ENCODE data around the gene NF1. TPM values are rescaled to one million over a fixed set of nuclear protein-coding genes. Genes with fewer than 3 reads are reported as not detected.

The NF1 gene
- total RNA-seq, 1 experiment from 2014 or later: 16.4 TPM

GRCh38 chr17:31051506-31051905 is 43.3 kb upstream of the NF1 start:
- H3K27me3 ChIP-seq (ENCODE audit: low read length): no peaks in the 10 kb centered on the region
- DNase-seq (no peak), ATAC-seq (no peak)
- POLR2A ChIA-PET (ENCODE audit: unreplicated experiment): interaction anchor here (0.7 kb wide), 1 partner anchor 169 kb away, joined by 3 read pairs; no protein-coding TSS in a partner anchor
- no peak overlapping the region; the same call in 1 of the 2 replicates for H3K9ac ChIP-seq (ENCODE audit: low read length)
- H3K4me1 ChIP-seq (ENCODE audit: insufficient read depth, low read length): peaks cover 20% of the 10 kb centered on the region
- no peaks in the 10 kb centered on the region for H3K36me3 ChIP-seq (ENCODE audit: low read depth, low read length)
- H3K79me2 ChIP-seq (ENCODE audit: low read length): no peaks in the 10 kb centered on the region
- H3K9me3 ChIP-seq (ENCODE audit: low read length): no peaks in the 10 kb centered on the region
- H3K27ac ChIP-seq (ENCODE audit: low read length): peak overlapping the region; percentile 91
- peak overlapping the region; percentile 61 for H3K4me2 ChIP-seq (ENCODE audit: low read length)
- H3F3A ChIP-seq (ENCODE audit: low read length, unreplicated experiment): peaks cover 5% of the 10 kb centered on the region
- intact Hi-C loops (cut with micrococcal nuclease): no loop called here
- H3K9me2 ChIP-seq (replicated peaks; ENCODE audit: low read length): no peaks in the 10 kb centered on the region
- TF ChIP-seq CTCF (conservative IDR thresholded peaks at IDR 0.05; ENCODE audit: low read depth, low read length): no peak
- TF ChIP-seq EZH2phosphoT487 (IDR thresholded peaks at IDR 0.05; ENCODE audit: borderline replicate concordance, low read length): no peak
- TF ChIP-seq EZH2 (IDR thresholded peaks at IDR 0.05; ENCODE audit: low read length, unreplicated experiment): no peak
- no TSS peak for BruUV-seq (replicated peaks)
- H3K4me3 ChIP-seq (ENCODE audit: low read length): no peak overlapping the region
- H2AFZ ChIP-seq (ENCODE audit: low read length): no peak overlapping the region
- H4K20me1 ChIP-seq (ENCODE audit: low read length): no peaks in the 10 kb centered on the region
- CTCF ChIA-PET: no interaction called here

- Histone ChIP-seq H3K4me1 (ENCODE audit: insufficient read depth, low read length) (peaks cover 20% of the 10 kb centered on the region), H3K27me3 (ENCODE audit: low read length) (no peaks in the 10 kb centered on the region), H3K9me3 (ENCODE audit: low read length) (no peaks in the 10 kb centered on the region), H3K4me2 (ENCODE audit: low read length) (peak overlapping the region; percentile 61; the same call in 1 of the 2 replicates), H3K9ac (ENCODE audit: low read length) (peak overlapping the region; percentile 31; the same call in 1 of the 2 replicates), H3K9me2 (replicated peaks; ENCODE audit: low read length) (no peaks in the 10 kb centered on the region), H3K79me2 (ENCODE audit: low read length) (no peaks in the 10 kb centered on the region), H4K20me1 (ENCODE audit: low read length) (no peaks in the 10 kb centered on the region), H3K36me3 (ENCODE audit: low read depth, low read length) (no peaks in the 10 kb centered on the region), H3F3A (ENCODE audit: low read length, unreplicated experiment) (peaks cover 5% of the 10 kb centered on the region), H2AFZ (ENCODE audit: low read length) (peak overlapping the region; percentile 71), H3K4me3 (ENCODE audit: low read length) (no peak overlapping the region), H3K27ac (ENCODE audit: low read length) (peak overlapping the region; percentile 91)
- ChIA-PET CTCF (no interaction called here), POLR2A (ENCODE audit: unreplicated experiment) (no interaction called here)
- DNase-seq (peak; percentile 76), ATAC-seq (peak; percentile 98)
- intact Hi-C loops (cut with micrococcal nuclease): no loop called here
- TF ChIP-seq EZH2 (IDR thresholded peaks at IDR 0.05; ENCODE audit: low read length, unreplicated experiment): no peak
- no peak for TF ChIP-seq CTCF (conservative IDR thresholded peaks at IDR 0.05; ENCODE audit: low read depth, low read length)
- no peak for TF ChIP-seq EZH2phosphoT487 (IDR thresholded peaks at IDR 0.05; ENCODE audit: borderline replicate concordance, low read length)
- no TSS peak for BruUV-seq (replicated peaks)
Measured at GRCh38 chr17:31052187-31052889, 42.4 kb upstream of the NF1 start.

GRCh38 chr17:31053071-31053470 is 41.7 kb upstream of the NF1 start:
- no peaks in the 10 kb centered on the region for H3K36me3 ChIP-seq (ENCODE audit: low read depth, low read length)
- no peaks in the 10 kb centered on the region for H4K20me1 ChIP-seq (ENCODE audit: low read length)
- intact Hi-C loops (cut with micrococcal nuclease): no loop called here
- H3K9me2 ChIP-seq (replicated peaks; ENCODE audit: low read length): no peaks in the 10 kb centered on the region
- POLR2A ChIA-PET (ENCODE audit: unreplicated experiment): no interaction called here
- CTCF ChIA-PET: no interaction called here
- peaks cover 5% of the 10 kb centered on the region for H3F3A ChIP-seq (ENCODE audit: low read length, unreplicated experiment)
- H3K4me3 ChIP-seq (ENCODE audit: low read length): no peak overlapping the region
- TF ChIP-seq EZH2 (IDR thresholded peaks at IDR 0.05; ENCODE audit: low read length, unreplicated experiment) (no peak), EZH2phosphoT487 (IDR thresholded peaks at IDR 0.05; ENCODE audit: borderline replicate concordance, low read length) (no peak), CTCF (conservative IDR thresholded peaks at IDR 0.05; ENCODE audit: low read depth, low read length) (no peak)
- peaks cover 20% of the 10 kb centered on the region for H3K4me1 ChIP-seq (ENCODE audit: insufficient read depth, low read length)
- DNase-seq: no peak
- H3K9ac ChIP-seq (ENCODE audit: low read length): no peak overlapping the region
- no peaks in the 10 kb centered on the region for H3K9me3 ChIP-seq (ENCODE audit: low read length)
- peak overlapping the region; percentile 61; the same call in 1 of the 2 replicates for H3K4me2 ChIP-seq (ENCODE audit: low read length)
- no TSS peak for BruUV-seq (replicated peaks)
- H3K27me3 ChIP-seq (ENCODE audit: low read length): no peaks in the 10 kb centered on the region
- ATAC-seq: no peak
- peak overlapping the region; percentile 91 for H3K27ac ChIP-seq (ENCODE audit: low read length)
- no peaks in the 10 kb centered on the region for H3K79me2 ChIP-seq (ENCODE audit: low read length)
- H2AFZ ChIP-seq (ENCODE audit: low read length): no peak overlapping the region

Measured in PC-3 (cell line).